ENCODE data around the gene CAB39L.
A peak's percentile ranks its signal among the peaks of the same experiment; 100 is the strongest.

Gene CAB39L

GRCh38 chr13:49300739-49301589 lies 142.9 kb downstream of the CAB39L start:
- no peaks in the 10 kb centered on the region for H3K36me3 ChIP-seq (ENCODE audit: low read depth)
- H3K9me3 ChIP-seq (ENCODE audit: severe bottlenecking): no peaks in the 10 kb centered on the region
- TF ChIP-seq CTCF (IDR thresholded peaks at IDR 0.05; ENCODE audit: poor library complexity, severe bottlenecking): peak; percentile 87
- ATAC-seq (ENCODE audit: low read depth) (peak; percentile 88), DNase-seq (ENCODE audit: low spot score) (no peak)
- no peak overlapping the region for H3K4me3 ChIP-seq (ENCODE audit: severe bottlenecking)
- H3K4me1 ChIP-seq (ENCODE audit: insufficient read depth, poor library complexity, severe bottlenecking): no peaks in the 10 kb centered on the region
- H3K27me3 ChIP-seq (ENCODE audit: insufficient read depth, poor library complexity, severe bottlenecking): no peaks in the 10 kb centered on the region
- no peak overlapping the region for H3K27ac ChIP-seq (ENCODE audit: poor library complexity, severe bottlenecking)

- Histone ChIP-seq H3K36me3 (ENCODE audit: low read depth) (no peaks in the 10 kb centered on the region), H3K4me1 (ENCODE audit: insufficient read depth, poor library complexity, severe bottlenecking) (no peaks in the 10 kb centered on the region), H3K4me3 (ENCODE audit: severe bottlenecking) (no peak overlapping the region), H3K27me3 (ENCODE audit: insufficient read depth, poor library complexity, severe bottlenecking) (no peaks in the 10 kb centered on the region), H3K27ac (ENCODE audit: poor library complexity, severe bottlenecking) (no peak overlapping the region), H3K9me3 (ENCODE audit: severe bottlenecking) (no peaks in the 10 kb centered on the region)
- no peak for TF ChIP-seq CTCF (IDR thresholded peaks at IDR 0.05; ENCODE audit: poor library complexity, severe bottlenecking)
- ATAC-seq (ENCODE audit: low read depth) (no peak), DNase-seq (ENCODE audit: low spot score) (no peak)
Measured at GRCh38 chr13:49300276-49300675, 143.6 kb downstream of the CAB39L start.

- Histone ChIP-seq H3K4me1 (ENCODE audit: insufficient read depth, poor library complexity, severe bottlenecking) (no peaks in the 10 kb centered on the region), H3K4me3 (ENCODE audit: severe bottlenecking) (no peak overlapping the region), H3K36me3 (ENCODE audit: low read depth) (no peaks in the 10 kb centered on the region), H3K27me3 (ENCODE audit: insufficient read depth, poor library complexity, severe bottlenecking) (no peaks in the 10 kb centered on the region), H3K27ac (ENCODE audit: poor library complexity, severe bottlenecking) (no peak overlapping the region), H3K9me3 (ENCODE audit: severe bottlenecking) (no peaks in the 10 kb centered on the region)
- DNase-seq (ENCODE audit: low spot score): no peak
- no peak for TF ChIP-seq CTCF (IDR thresholded peaks at IDR 0.05; ENCODE audit: poor library complexity, severe bottlenecking)
- no peak for ATAC-seq (ENCODE audit: low read depth)
Measured at GRCh38 chr13:49298903-49299605, 144.8 kb downstream of the CAB39L start.

- Histone ChIP-seq H3K27me3 (ENCODE audit: insufficient read depth, poor library complexity, severe bottlenecking) (no peaks in the 10 kb centered on the region), H3K36me3 (ENCODE audit: low read depth) (no peaks in the 10 kb centered on the region), H3K9me3 (ENCODE audit: severe bottlenecking) (no peaks in the 10 kb centered on the region), H3K4me1 (ENCODE audit: insufficient read depth, poor library complexity, severe bottlenecking) (no peaks in the 10 kb centered on the region), H3K27ac (ENCODE audit: poor library complexity, severe bottlenecking) (no peak overlapping the region), H3K4me3 (ENCODE audit: severe bottlenecking) (no peak overlapping the region)
- DNase-seq (ENCODE audit: low spot score): no peak
- TF ChIP-seq CTCF (IDR thresholded peaks at IDR 0.05; ENCODE audit: poor library complexity, severe bottlenecking): no peak
- no peak for ATAC-seq (ENCODE audit: low read depth)
Measured at GRCh38 chr13:49298416-49298815, 145.4 kb downstream of the CAB39L start.

Measured in RWPE2 (cell line).